ENCODE results near the gene EVPL. TPM values are rescaled to one million over a fixed set of nuclear protein-coding genes. Genes with fewer than 3 reads are reported as not detected.

Gene EVPL
- total RNA-seq, 1 donor from 2014 or later: 46.8 TPM

DNA sequence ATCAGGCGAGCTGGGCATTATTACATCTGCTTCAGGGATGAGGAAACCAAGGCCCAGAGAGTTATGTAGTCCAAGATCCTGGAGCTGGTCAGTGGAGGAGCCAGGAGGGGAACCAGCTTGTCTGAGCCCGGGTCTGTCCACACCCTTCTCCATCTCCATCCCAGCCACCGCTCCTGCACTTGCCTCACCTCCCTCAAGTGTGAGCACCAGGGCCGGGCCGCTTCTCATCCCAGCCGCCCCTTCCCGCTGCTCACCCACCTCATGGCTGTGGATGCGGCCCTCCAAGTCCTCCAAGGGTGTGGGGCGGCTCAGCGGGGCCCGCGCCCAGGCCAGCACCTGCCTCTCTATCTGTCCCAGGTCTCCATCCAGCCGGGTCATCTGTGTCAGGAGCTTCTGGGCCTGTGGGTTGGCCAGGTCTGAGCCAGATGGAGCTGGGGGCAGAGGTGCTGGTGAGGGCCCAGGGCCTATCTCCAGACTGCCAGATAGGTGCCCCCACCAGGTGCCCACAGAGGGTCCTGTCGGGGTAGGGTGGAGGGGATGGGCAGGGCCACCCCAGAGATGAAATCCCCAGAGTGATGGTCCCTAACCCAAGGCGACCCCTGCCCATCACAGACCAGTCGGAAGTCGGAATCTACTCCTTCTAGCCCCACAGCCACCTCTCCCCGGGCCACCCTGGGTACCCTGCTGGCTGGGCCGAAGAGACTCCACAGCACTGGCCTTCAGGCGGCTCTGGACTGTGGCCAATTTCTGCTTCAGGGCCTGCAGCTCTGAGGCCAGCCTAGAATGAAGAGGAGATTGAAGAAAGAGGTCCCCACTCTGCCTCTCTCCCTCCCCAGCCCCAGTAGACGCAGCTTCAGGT is 9.4 kb downstream of the EVPL start:
- no peak overlapping the region for H3K4me3 ChIP-seq
- no peaks in the 10 kb centered on the region for H3K9me3 ChIP-seq
- peaks cover 7% of the 10 kb centered on the region for H3K36me3 ChIP-seq
- DNase-seq: no peak
- ATAC-seq: no peak
- no peak overlapping the region for H3K27ac ChIP-seq
- TF ChIP-seq, protein P1, sequence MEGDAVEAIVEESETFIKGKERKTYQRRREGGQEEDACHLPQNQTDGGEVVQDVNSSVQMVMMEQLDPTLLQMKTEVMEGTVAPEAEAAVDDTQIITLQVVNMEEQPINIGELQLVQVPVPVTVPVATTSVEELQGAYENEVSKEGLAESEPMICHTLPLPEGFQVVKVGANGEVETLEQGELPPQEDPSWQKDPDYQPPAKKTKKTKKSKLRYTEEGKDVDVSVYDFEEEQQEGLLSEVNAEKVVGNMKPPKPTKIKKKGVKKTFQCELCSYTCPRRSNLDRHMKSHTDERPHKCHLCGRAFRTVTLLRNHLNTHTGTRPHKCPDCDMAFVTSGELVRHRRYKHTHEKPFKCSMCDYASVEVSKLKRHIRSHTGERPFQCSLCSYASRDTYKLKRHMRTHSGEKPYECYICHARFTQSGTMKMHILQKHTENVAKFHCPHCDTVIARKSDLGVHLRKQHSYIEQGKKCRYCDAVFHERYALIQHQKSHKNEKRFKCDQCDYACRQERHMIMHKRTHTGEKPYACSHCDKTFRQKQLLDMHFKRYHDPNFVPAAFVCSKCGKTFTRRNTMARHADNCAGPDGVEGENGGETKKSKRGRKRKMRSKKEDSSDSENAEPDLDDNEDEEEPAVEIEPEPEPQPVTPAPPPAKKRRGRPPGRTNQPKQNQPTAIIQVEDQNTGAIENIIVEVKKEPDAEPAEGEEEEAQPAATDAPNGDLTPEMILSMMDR (IDR thresholded peaks at IDR 0.05): no peak
- intact Hi-C loops (cut with DNase I): no loop called here
- H3K27me3 ChIP-seq: no peaks in the 10 kb centered on the region
- H3K4me1 ChIP-seq: no peaks in the 10 kb centered on the region

DNA sequence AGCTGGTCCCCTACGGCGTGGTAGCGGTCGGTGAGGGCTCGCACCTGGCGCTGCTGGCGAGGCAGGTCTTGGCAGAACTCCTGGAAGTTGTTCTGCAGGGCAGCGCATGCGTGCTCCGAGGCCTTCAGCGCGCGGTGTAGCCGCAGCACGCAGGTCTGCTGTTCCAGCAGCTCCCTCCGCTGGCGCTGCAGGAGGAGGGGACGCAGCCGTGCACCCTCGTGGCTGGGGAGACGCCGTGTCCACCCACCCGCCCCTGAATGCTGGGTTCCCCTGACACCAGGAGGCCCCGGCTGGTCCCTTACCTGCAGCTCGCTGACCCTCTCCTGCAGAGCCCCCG is 12.2 kb downstream of the EVPL start:
- ATAC-seq (no peak), DNase-seq (no peak)
- peaks cover 3% of the 10 kb centered on the region for H3K36me3 ChIP-seq
- TF ChIP-seq, protein P1 (IDR thresholded peaks at IDR 0.05): no peak
- intact Hi-C loops (cut with DNase I): no loop called here
- H3K27me3 ChIP-seq: no peaks in the 10 kb centered on the region
- H3K4me3 ChIP-seq: no peak overlapping the region
- H3K4me1 ChIP-seq: no peaks in the 10 kb centered on the region
- H3K9me3 ChIP-seq: no peaks in the 10 kb centered on the region
- H3K27ac ChIP-seq: no peak overlapping the region

DNA sequence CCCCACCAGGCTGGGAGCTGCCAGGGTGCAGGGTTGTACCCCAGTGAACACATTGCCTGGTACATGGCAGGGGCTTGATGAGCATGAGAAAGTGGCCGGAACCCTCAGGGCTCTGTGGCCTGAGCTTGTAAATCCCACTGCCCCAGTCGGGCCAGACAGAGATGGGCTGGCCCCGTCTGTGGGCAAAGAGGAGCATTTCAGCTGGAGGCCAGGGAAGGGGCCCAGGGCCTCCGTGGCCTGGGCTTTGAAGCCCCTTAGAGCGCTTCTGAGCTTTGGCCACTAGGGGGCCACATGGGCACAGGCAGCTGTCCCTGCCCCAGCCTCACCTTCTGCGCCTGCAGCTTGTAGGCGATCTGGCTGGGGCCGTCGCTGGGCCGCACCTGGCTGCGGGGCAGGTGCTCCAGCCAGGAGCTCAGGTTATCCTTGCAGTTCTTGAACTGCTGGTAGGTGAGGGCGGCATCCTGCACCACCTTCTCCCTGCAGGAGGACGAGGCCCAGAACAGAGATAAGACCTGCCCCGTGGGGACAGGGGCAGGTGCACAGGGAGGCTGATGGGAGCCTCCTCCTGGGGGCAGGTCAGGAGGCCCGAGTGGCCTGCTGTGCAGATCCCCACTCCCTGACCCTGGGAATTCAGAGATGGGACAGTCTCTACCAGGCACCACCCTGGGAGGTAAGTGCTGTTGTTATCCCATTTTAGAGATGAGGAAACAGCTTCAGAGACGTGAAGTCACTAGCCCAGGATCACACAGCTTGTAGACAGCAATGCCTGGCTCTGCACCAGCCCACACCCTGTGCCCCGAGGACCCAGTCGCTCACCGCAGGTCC is 12.8 kb downstream of the EVPL start:
- Histone ChIP-seq H3K4me1 (no peaks in the 10 kb centered on the region), H3K9me3 (no peaks in the 10 kb centered on the region), H3K27ac (no peak overlapping the region), H3K36me3 (peaks cover 3% of the 10 kb centered on the region), H3K4me3 (no peak overlapping the region), H3K27me3 (no peaks in the 10 kb centered on the region)
- TF ChIP-seq, protein P1 (IDR thresholded peaks at IDR 0.05): peak; percentile 97
- intact Hi-C loops (cut with DNase I): no loop called here
- peak; percentile 92 for ATAC-seq
- peak; percentile 87 for DNase-seq

DNA sequence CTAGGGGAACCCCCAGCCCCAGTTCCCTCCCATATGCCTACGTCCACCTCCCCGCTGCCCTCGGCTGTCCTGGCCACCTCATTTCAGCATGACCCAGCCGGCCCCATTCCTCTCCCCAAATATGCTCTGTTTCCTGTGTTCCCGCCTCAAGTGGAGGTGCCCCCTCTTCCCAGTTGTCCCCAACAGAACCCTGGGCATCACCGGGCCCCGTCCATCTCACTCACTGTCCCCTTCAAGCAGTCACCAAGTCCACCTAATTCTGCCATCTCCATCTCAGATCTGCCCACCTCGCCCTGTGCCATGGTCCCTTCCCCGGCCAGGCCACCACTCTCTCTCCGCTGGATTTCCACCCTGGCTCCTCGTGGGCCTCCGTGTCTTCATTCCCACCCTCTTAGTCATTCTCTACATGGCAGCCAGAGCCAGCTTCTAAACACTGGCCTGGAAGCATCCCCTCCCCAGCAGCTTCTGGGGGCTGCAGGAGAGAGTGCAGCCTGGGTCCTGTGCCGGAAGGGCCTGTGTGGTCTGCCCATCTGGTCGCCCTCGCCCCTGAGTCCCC is 13.7 kb downstream of the EVPL start:
- no peak overlapping the region for H3K27ac ChIP-seq
- no peaks in the 10 kb centered on the region for H3K4me1 ChIP-seq
- H3K36me3 ChIP-seq: peaks cover 3% of the 10 kb centered on the region
- no peak overlapping the region for H3K4me3 ChIP-seq
- TF ChIP-seq, protein P1 (IDR thresholded peaks at IDR 0.05): no peak
- H3K9me3 ChIP-seq: no peaks in the 10 kb centered on the region
- DNase-seq (no peak), ATAC-seq (no peak)
- no peaks in the 10 kb centered on the region for H3K27me3 ChIP-seq
- intact Hi-C loops (cut with DNase I): no loop called here

DNA sequence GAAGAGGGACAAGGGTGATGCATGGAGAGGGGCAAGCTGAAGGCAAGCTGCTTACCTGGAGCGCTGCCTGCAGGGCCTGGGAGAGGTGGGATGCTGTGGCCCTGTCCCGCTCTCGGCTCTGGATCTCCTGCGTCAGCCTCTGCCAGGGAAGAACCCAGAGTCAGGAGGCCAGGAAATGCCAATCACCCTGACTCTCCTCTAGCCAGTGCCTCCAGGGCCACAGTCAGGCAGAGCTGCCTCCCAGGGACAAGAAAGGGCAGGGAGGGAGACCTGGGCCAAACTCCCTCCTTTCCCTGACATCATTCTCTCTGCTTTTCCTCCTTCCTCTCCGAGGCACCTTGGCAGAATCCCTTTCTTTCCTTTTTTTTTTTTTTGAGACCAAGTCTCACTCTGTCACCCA is 15.2 kb downstream of the EVPL start:
- H3K27ac ChIP-seq: no peak overlapping the region
- no peaks in the 10 kb centered on the region for H3K4me1 ChIP-seq
- TF ChIP-seq, protein P1 (IDR thresholded peaks at IDR 0.05): no peak
- H3K4me3 ChIP-seq: no peak overlapping the region
- DNase-seq (no peak), ATAC-seq (no peak)
- H3K9me3 ChIP-seq: no peaks in the 10 kb centered on the region
- intact Hi-C loops (cut with DNase I): no loop called here
- peaks cover 3% of the 10 kb centered on the region for H3K36me3 ChIP-seq
- no peaks in the 10 kb centered on the region for H3K27me3 ChIP-seq
